Skin of body (tissue), 2 donors: ENCODE measurements around the gene EPPIN. TPM values are rescaled to one million over a fixed set of nuclear protein-coding genes. Genes with fewer than 3 reads are reported as not detected.

Experiments
- small RNA-seq: library from RNA; depleted of rRNA; stranded (forward); fragments of <200 nt; gene quantifications from one replicate; pipeline ENCODE3, GENCODE V24; 2014; ENCODE audit warnings: low replicate concordance
- total RNA-seq: library from RNA; depleted of rRNA; stranded (reverse); fragments of >200 nt; gene quantifications from one replicate; pipeline ENCODE4 v1.2.3, GENCODE V29; 2014

EPPIN gene
- total RNA-seq, 1 donor from 2014 or later, result not detected

Small RNA genes lying within 50 kb of the gene (small RNA-seq; reads per million reads assigned to genes)
- gene AL031663.1 (not detected), gene HSPD1P21 (not detected), gene RNA5SP485 (not detected)

Other genes with a start within 250 kb of the EPPIN start
- gene RBPJL, start 240.6 kb downstream of the EPPIN start, total RNA-seq, result not detected
- 0.99 TPM for gene MATN4, start 239.1 kb downstream of the EPPIN start, total RNA-seq
- 48.8 TPM for gene SDC4, start 199.0 kb downstream of the EPPIN start, total RNA-seq
- gene SYS1, start 184.2 kb downstream of the EPPIN start, total RNA-seq, result 12.7 TPM
- gene TP53TG5, start 169.1 kb downstream of the EPPIN start, total RNA-seq, result not detected
- 10.3 TPM for gene DBNDD2, start 139.1 kb downstream of the EPPIN start, total RNA-seq
- gene PIGT, start 131.3 kb downstream of the EPPIN start, total RNA-seq, result 20.9 TPM
- 0.39 TPM for gene WFDC2, start 77.6 kb downstream of the EPPIN start, total RNA-seq
- not detected for gene SPINT3, start 31.8 kb downstream of the EPPIN start, total RNA-seq
- not detected for gene WFDC6, start 7.9 kb downstream of the EPPIN start, total RNA-seq
- gene WFDC8, start 31.9 kb upstream of the EPPIN start, total RNA-seq, result not detected
- gene WFDC10A, start 82.3 kb upstream of the EPPIN start, total RNA-seq, result not detected
- not detected for gene WFDC9, start 83.9 kb upstream of the EPPIN start, total RNA-seq
- not detected for gene WFDC11, start 122.8 kb upstream of the EPPIN start, total RNA-seq
- gene WFDC13, start 154.6 kb upstream of the EPPIN start, total RNA-seq, result not detected
- gene WFDC10B, start 157.6 kb upstream of the EPPIN start, total RNA-seq, result not detected
- gene SPINT4, start 174.9 kb upstream of the EPPIN start, total RNA-seq, result not detected
- 0.39 TPM for gene WFDC3, start 244.5 kb upstream of the EPPIN start, total RNA-seq
- gene DNTTIP1, start 244.6 kb upstream of the EPPIN start, total RNA-seq, result 15.8 TPM